ENCODE results near the gene CBX3.
"Not testable (repeated sequence)": the region's sequence is repeated elsewhere in the genome, so short reads cannot be mapped to it uniquely, and the experiment has no call there.

Gene CBX3

GRCh38 chr7:26171601-26172000, 29.9 kb upstream of the CBX3 start:
- DNase-seq: no peak

DNA sequence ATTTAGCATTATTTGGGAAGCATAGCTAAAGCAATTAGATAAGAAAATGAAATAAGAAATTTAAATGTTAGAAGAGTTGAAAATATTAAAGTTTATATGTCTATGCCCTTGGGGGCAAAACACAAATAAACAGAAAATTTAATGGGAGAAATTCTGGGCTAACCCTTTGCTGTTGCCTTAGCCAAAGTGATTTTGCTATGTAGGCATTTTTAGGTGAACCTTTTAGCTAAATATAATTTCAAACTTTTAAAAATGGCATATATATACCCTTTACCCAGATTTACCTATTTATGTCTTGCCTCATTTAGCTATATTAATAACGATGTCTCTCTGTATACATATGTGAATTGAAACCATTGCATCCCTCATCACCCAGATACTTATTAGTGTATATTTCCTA, 29.5 kb upstream of the CBX3 start:
- DNase-seq: no peak

DNA sequence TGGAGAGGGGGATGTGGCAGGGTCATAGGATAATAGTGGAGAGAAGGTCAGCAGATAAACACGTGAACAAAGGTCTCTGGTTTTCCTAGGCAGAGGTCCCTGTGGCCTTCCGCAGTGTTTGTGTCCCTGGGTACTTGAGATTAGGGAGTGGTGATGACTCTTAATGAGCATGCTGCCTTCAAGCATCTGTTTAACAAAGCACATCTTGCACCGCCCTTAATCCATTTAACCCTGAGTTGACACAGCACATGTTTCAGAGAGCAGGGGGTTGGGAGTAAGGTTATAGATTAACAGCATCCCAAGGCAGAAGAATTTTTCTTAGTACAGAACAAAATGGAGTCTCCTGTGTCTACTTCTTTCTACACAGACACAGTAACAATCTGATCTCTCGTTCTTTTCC, 25.6 kb upstream of the CBX3 start:
- not testable (repeated sequence) for DNase-seq

DNA sequence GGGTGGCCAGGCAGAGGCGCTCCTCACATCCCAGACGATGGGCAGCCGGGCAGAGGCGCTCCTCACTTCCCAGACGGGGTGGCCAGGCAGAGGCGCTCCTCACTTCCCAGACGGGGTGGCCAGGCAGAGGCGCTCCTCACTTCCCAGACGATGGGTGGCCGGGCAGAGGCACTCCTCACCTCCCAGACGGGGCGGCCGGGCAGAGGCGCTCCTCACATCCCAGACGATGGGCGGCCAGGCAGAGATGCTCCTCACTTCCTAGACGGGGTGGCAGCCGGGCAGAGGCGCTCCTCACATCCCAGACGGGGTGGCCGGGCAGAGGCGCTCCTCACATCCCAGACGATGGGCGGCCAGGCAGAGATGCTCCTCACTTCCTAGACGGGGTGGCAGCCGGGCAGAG, 24.8 kb upstream of the CBX3 start:
- not testable (repeated sequence) for DNase-seq

GRCh38 chr7:26177269-26177668, 24.3 kb upstream of the CBX3 start:
- not testable (repeated sequence) for DNase-seq

DNA sequence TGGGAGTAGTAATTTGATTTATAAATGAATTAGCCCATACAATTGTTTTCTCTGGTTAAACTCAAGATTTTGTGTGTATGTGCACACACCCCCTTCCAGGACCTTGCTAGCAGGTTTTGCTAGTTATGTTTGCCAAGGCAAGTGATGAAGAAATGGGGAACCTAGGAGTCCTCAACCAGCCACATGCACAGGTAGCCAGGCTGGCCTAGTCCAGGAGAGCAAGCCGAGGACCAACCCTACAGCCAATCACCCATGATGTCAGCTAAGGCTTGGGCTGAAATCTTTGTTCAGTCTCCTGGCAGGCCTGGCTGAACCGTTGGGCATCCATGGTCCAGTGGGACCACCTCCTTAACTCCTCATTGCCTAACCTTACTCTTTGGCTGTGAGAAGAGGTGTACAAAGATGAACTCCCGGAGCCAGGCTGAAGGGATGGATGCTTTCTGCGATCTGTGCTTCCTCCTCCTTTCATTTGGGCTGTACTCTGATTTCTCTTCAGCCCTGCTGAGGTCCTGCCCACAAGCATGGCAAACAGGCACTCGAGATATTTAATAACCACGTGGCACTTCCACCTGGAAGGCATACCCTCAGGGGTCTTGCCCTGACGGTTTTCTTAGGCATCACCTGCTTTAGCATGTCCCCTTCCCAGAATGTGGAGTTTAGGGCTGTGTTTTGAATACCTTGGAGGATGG, 23.1 kb upstream of the CBX3 start:
- no peak for DNase-seq

DNA sequence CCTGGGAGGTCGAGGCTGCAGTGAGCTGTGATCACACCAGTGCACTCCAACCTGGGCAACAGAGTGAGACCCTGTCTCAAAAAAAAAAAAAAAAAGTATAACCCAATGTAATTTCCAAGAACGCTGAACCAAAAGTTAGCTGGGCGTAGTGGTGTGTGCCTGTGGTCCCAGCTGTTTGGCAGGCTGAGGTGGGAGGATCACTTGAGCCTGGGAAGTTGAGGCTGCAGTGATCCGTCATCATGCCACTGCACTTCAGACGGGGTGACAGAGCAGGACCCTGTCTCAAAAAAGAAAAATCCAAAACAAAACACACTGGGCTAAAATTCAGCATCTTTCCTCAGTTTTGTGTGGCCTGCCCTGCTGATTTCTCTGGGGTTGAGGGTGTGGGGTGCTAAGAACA, 22.1 kb upstream of the CBX3 start:
- DNase-seq: no peak

GRCh38 chr7:26179826-26180497, 21.6 kb upstream of the CBX3 start:
- DNase-seq: no peak

GRCh38 chr7:26180792-26181198, 20.8 kb upstream of the CBX3 start:
- DNase-seq: no peak

GRCh38 chr7:26181474-26182227, 19.9 kb upstream of the CBX3 start:
- DNase-seq: no peak

GRCh38 chr7:26182283-26182682, 19.3 kb upstream of the CBX3 start:
- no peak for DNase-seq

DNA sequence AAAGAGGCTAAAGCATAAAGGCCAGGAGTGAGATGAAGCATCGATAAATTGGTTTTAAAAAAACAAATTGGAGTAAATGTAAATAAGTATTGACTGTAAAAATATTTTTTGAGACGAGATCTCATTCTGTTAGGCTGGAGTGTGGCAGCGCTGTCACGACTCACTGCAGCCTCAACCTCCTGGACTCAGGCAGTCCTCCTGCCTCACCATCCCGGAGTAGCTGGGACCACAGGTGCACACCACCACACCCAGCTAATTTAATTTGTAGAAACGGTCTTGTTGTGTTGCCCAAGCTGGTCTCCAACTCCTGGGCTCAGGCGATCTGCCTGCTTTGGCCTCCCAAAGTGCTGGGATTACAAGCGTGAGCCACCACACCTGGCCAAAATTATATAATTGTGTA, 18.8 kb upstream of the CBX3 start:
- DNase-seq: no peak

GRCh38 chr7:26183545-26184280, 17.8 kb upstream of the CBX3 start:
- DNase-seq: no peak

GRCh38 chr7:26184281-26185101, 17.1 kb upstream of the CBX3 start:
- DNase-seq: not testable (repeated sequence)

DNA sequence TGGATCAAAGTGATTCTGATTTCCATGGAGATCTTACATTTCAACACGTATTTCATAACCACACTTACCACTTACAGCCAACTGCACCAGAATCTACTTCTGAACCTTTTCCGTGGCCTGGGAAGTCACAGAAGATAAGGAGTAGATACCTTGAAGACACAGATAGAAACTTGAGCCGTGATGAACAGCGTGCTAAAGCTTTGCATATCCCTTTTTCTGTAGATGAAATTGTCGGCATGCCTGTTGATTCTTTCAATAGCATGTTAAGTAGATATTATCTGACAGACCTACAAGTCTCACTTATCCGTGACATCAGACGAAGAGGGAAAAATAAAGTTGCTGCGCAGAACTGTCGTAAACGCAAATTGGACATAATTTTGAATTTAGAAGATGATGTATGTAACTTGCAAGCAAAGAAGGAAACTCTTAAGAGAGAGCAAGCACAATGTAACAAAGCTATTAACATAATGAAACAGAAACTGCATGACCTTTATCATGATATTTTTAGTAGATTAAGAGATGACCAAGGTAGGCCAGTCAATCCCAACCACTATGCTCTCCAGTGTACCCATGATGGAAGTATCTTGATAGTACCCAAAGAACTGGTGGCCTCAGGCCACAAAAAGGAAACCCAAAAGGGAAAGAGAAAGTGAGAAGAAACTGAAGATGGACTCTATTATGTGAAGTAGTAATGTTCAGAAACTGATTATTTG, 16.3 kb upstream of the CBX3 start:
- no peak for DNase-seq

GRCh38 chr7:26185844-26186180, 15.7 kb upstream of the CBX3 start:
- DNase-seq: no peak

DNA sequence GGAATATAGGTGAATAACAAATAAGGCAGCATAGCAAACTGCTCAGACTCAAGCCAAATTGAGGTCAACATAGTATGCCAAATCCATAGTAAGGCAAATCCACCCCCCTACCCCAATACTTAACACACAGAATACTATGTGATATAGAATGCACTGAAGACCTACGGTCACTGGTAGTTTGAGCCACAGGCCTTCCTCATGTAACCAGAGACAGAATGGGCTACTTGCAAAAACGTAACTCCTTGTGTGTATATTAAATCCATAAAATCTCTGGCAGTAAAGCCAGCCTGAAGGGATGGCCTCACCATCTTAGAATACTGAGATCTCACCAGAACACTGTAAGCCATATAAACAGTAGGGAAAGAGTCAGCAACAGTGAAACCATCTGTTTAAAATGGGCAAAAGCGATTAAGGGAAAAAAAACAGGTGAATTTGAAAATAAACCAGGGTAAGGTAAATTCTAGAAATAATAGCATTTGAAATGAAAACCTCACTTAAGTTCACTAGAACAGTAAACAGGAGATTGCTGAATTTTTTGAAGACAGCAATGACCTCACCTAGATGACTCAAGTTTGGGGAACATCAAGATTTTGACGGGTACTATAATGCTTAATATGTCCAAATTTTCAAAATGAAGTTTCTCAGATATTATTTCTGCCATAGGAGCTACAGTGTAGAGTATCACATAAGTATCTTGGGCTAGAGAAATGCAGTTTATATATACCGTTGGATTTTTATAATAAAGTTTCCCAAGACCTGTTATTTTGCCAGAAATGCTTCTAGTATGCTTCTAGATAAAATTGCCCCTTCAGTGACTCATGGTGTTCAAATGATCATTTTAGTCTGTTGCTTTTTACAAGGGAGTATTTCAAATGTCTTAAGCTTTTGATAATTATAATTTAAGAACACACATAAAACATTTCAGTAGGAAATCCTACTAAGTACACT, 14.9 kb upstream of the CBX3 start:
- DNase-seq: no peak

GRCh38 chr7:26187380-26188205, 14.0 kb upstream of the CBX3 start:
- no peak for DNase-seq

DNA sequence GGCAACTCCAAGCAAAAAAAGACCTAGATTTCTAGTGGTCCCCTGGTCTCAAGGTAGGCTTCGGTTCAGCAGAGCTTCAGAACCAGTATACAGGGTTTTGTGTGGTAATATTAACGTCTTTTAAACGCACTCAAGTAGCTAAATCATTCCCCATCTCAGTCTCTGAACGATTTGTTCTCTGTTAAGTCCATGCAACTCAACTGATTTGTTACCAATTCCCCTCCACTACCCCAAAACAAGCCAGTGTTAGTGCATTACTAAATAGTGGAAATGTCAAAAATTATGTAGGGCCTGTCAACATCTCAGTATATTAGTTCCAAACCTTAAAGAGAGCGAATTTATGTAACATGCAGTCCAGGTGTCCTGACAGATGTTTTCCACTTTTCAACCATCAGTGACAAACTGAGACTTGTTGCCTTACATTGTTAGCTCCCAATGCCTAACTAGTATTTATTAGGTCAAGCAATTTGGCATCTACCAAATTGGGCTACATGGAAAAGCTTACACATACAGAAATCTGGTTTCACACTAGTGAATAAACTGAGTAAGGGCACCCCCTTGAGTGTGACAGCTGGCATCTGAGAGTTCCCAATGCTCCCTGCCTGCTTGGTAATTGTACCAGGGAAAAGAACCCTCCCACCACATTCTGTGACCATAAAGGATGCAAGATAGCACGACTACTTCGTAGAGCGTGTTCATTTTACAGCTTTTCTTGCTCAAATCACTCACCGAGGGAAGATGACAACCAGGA, 13.2 kb upstream of the CBX3 start:
- no peak for DNase-seq
